HCEC 1CT (cell line): ENCODE measurements around the gene IL18R1.

Source experiments
- DNase-seq: peaks from one replicate; pipeline ENCODE4 v3.0.0-alpha.2; 2017

IL18R1 gene

GRCh38 chr2:102392942-102393341 is 37.3 kb downstream of the IL18R1 start:
- DNase-seq, result no peak

DNA sequence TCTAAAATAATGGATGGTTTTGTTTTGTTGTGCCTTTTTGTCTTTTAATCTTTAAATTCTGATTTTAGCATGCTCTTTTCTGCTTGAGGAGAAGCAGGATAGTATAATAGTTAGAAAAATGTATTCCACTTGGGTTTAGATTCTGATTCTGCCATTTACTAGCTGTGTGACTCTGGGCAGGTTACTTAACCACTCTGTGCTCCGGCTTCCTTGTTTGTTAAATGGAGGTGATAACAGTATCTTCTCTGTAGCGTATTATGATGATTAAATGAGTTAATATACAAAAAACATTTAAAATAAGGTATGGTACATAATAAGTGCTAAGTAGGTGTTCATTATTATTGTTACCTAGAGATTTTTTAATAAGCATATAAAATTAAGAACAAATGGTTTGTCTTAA is 40.4 kb downstream of the IL18R1 start:
- no peak for DNase-seq

DNA sequence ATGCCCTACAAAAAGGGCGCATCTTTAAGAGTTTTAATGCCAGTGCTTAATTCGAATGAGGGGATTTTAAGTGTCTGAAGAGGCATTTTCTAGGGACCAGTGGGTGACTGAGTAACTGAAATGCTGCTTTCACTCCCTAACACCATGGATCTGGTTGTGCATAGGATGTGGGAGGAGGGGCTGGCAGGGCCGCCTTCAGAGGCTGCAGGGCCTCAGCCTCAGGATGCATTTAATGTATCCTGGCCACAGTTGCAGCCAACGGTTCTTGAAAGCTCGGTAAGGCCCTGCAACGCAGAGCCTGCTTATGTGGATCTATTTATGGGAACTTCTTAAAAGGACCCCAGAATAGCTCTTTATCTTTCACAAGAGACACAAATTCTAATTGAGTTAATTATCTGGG is 41.6 kb downstream of the IL18R1 start:
- no peak for DNase-seq

DNA sequence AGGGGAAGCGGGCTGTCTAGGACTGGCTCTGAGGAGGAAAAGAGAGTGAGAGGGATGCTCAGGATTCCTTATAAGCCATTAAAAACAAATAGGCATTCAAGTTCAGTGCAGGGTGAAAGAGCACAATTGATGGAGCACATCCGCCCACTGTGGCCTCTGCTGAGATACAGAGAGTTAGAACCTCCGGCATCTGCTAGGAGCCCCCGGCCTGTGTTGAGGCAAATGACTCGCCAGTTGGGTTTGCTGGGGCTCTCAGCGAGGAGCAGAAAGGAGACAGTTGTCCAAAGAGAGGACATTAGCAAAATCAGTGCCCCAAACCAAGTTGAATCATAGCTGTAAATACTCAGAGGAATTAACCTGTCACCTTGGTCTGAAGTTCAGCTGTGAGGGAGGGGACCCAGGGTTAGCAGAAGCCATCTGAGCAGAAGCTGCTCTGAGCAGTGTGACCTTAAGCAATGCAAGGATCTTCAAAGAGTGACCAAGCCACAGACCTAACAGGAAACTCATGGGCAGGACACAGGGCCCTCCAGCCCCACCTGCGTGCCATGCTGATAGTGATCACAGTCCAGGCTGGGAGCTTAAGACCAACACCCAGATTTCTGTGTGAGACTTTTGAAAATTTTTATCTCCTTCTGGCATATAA is 44.0 kb downstream of the IL18R1 start:
- no peak for DNase-seq

DNA sequence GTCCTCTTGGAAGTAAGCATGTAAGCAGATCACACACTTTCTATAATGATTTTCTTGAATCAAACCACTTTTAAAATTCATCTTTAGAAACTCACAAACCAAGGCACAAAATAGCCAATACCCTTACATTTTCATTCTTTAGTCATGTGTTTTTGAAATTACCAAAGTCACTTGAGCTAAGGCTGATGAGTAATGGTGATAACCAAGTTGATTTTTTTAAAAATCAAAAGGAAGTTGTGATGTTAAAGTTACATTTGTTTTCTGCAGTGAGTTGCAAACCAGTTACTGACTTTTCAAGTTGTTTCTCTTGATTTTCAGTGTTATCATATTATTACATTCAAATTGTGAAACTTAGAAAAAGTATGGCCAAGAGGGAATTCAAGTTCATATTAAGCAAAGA is 45.9 kb downstream of the IL18R1 start:
- DNase-seq, result no peak

DNA sequence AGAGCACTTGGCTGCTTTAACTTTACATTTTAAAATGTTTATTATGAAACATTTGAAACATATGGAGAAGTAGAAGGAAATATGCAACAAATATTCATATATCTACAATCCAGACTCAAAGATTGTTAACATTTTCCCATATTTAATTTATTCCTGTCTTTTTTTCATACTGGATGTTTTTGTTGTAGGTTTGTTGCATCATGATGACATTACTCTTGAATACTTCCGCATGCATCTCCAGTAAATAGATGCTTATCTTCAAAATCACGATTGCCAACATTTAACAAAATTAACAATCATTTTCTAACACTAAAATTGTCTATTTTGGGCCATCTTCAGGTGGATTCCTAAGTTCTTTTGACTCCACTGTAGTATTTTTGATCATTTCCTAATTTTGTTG is 46.3 kb downstream of the IL18R1 start:
- DNase-seq, result no peak

DNA sequence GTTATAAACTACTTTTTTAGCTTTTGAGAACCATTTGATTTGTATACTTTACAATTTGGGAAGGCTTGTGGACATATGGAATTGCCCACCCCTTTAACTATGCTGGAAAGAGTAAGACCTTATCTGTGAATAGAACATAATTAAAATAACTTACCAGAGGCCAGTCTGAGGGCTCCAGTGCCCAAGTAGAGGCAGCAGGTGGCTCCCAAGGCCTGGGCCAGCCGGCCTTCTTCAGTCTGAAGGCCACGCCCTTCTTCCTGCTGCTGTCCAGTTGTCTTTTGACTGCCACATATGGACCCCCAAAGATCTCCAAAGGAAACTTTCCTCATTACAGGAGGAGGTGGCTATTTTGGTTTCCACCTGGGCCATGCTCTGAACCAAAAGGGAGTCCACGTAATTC is 55.4 kb downstream of the IL18R1 start:
- DNase-seq, result no peak

DNA sequence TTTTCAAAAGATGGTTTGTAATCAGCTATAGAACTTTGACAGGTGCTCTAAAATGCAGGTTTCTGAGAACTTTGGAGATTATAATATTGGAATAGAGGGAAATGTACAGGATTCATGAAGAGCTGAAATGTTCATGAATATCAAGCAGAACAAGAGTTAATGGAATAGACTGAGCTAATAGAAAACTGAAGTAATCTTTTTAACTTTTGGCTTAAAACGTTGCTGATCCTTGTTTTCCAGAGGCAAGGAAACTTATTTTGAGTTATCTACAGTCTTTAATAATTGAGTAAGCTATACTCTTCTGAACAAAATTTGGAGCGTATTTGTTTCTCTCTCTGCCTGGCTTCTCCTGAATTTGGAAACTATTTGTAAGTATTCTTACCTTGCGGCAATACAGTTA is 56.6 kb downstream of the IL18R1 start:
- DNase-seq, result no peak

DNA sequence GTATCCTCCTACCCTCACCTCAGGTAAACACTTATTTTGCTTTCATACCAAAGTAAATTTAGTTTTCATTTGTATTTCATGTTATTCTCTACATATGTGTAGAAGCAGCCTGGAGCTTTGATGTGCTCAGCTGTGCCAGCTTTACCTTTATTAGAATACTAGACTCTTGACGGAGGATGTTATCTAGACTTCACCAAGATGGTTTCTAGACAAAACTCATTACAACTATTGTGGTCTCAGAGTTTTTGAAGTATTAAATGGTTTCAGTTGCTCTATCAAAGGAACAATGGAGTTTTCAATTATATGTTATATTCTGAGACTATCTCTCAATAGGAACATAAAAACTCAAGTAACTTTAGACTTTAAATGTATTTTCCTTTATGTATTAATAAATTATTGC is 62.4 kb downstream of the IL18R1 start:
- no peak for DNase-seq

- DNase-seq, result no peak
These were observed 62.9 kb downstream of the IL18R1 start for GRCh38 chr2:102418421-102418961.

GRCh38 chr2:102420290-102420689 is 64.7 kb downstream of the IL18R1 start:
- DNase-seq, result no peak

- no peak for DNase-seq
These were observed 66.5 kb downstream of the IL18R1 start for GRCh38 chr2:102421890-102422759.

DNA sequence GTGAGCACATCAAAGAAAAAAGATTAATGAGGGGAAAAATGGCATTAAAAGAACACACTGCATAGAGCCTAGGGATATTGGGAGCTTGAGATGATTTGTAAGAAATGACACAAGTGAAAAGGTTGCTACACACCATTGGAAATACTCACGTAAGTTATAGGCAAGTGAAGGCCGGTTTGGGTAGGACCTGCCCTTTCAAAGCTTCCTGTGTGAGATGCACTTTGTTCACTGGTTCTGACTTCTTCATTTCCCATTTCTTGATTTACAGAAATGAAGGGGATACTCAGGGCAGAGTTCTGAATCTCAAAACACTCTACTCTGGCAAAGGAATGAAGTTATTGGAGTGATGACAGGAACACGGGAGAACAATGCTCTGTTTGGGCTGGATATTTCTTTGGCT is 67.3 kb downstream of the IL18R1 start, which contains the start of gene IL18RAP:
Gene IL18RAP (plus strand): TSS at position 251 of the 400 bp plus-strand sequence. CDS start 118 bp downstream, at position 369.
- no peak for DNase-seq

- DNase-seq, result no peak
These were observed 67.8 kb downstream of the IL18R1 start for GRCh38 chr2:102423368-102423767.

GRCh38 chr2:102424754-102425153 is 69.2 kb downstream of the IL18R1 start:
- DNase-seq, result no peak

GRCh38 chr2:102425441-102426132 is 70.0 kb downstream of the IL18R1 start:
- DNase-seq, result no peak

DNA sequence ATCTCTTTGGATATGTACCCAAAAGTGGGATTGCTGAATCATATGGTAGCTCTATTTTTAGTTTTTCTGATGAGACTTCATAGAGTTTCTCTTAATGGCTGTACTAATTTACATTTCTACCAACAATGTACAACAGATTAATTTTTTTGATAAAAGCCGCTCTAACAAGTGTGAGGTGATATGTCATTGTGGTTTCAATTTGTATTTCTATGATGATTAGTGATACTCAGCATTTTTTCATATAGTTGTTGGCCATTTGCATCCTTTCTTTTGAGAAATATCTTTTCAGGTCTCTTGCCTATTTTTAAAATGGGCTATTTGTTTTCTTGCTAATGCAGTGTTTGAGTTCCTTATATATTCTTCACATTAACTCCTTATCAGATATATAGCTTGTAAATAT is 71.7 kb downstream of the IL18R1 start:
- DNase-seq, result no peak

DNA sequence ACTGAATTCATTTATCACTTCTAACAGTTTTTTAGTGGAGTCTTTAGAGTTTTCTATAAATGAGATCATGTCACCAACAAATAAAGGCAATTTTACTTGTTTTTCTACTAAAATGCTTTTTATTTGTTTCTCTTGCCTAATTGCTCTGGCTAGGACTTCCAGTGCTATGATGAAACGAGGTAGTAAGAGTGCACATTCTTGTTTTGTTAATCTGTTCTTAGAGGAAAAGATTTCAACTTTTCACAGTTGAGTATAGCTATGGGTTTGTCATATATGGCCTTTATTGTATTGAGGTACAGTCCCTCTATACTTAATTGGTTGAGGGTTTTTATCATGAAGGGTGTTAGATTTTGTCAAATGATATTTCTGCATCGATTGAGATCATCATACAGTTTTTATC is 73.0 kb downstream of the IL18R1 start:
- DNase-seq, result no peak

DNA sequence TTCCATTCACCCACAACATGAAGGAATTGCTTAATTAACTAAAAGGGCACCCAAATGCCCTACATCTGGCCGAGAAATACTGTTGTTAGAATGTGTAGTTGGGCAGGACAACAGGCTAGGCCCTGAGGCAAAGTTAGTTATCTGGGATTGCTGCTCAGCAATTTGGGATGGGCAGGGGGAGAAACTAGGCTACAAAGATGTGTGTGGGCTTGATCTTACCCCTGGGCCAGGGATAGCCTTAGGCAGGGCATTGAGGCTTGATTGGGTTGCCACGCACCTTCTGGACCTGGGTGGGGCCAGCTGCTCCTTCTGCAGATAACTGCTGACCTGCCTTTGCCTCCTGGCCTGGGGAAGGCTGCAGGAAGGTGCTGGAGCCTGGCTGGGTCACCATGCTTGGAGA is 76.8 kb downstream of the IL18R1 start:
- DNase-seq, result no peak

- DNase-seq, result no peak
These were observed 78.5 kb downstream of the IL18R1 start for GRCh38 chr2:102433973-102434654.

DNA sequence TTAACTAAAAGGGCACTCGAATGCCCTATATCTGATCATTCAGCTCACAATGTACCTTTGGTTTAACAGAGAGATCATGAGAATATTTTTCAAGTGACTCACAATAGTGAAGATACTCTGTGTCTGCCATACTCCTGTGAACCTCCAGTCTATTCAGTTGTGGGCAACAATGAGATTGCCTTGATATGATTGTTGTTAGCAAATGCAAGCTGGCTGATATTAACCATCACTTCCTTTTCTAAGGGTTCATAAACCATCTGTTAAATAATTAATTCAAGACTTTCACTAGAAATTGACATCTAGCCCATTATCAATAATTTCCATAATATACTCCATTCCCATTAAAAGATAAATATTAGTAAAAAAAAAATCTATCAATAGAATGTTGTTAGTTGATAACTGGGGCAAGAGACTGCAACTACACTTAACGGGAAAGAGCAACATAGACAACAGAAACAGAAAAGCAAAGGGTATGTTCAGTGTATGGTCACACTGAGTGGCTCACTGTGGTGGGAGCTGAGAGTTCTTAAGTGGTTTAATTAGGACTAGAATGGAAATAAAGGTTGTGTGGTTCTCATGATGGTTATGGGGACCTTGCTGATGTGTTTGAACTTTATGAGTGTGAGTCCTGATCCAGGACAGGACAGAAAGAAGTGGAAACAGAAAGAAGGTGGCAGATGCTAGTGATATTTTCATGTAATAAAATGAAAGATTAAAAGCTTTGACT is 79.2 kb downstream of the IL18R1 start:
- DNase-seq, result no peak

- no peak for DNase-seq
These were observed 80.1 kb downstream of the IL18R1 start for GRCh38 chr2:102435741-102436140.
